Measurements from ENCODE around the gene RGL4. TPM values are rescaled to one million over a fixed set of nuclear protein-coding genes. Genes with fewer than 3 reads are reported as not detected.

Gene RGL4
- total and polyA plus RNA-seq, 2 of the 13 experiments (the other 11 are each of a cell fraction or from before 2014, with no cell fraction given) = not detected

- no peak overlapping the region for H3K4me2 ChIP-seq (ENCODE audit: low read depth, low read length)
- POLR2A ChIA-PET = no interaction called here
- ATAC-seq (no peak), DNase-seq (ENCODE audit: low spot score) (no peak), FAIRE-seq (no peak)
- H3K4me3 ChIP-seq (replicated peaks in 1 of 3; ENCODE audit: insufficient read depth in 1 of 3, low read depth in 2 of 3, low read length in 3 of 3) = no peak overlapping the region
- no peaks in the 10 kb centered on the region for H3K9me3 ChIP-seq (ENCODE audit: low read length)
- in situ Hi-C loops (cut with HindIII; ENCODE audit: extremely low pct_ligation_motif_present, low pct_unique_long_range_greater_than_20kb) = no loop called here
- H3K27ac ChIP-seq (ENCODE audit: extremely low read length, insufficient read depth, low read length) = no peak overlapping the region
- H2AFZ ChIP-seq (ENCODE audit: low read length) = no peak overlapping the region
- TF ChIP-seq ZNF558 (CRISPR knock-in tag; IDR thresholded peaks at IDR 0.05; ENCODE audit: borderline replicate concordance) = no peak
- no peak for TF ChIP-seq PRDM15 (CRISPR knock-in tag; IDR thresholded peaks at IDR 0.05)
- no peak for TF ChIP-seq MZF1 (CRISPR knock-in tag; IDR thresholded peaks at IDR 0.05; ENCODE audit: borderline replicate concordance)
- TF ChIP-seq, protein P1, sequence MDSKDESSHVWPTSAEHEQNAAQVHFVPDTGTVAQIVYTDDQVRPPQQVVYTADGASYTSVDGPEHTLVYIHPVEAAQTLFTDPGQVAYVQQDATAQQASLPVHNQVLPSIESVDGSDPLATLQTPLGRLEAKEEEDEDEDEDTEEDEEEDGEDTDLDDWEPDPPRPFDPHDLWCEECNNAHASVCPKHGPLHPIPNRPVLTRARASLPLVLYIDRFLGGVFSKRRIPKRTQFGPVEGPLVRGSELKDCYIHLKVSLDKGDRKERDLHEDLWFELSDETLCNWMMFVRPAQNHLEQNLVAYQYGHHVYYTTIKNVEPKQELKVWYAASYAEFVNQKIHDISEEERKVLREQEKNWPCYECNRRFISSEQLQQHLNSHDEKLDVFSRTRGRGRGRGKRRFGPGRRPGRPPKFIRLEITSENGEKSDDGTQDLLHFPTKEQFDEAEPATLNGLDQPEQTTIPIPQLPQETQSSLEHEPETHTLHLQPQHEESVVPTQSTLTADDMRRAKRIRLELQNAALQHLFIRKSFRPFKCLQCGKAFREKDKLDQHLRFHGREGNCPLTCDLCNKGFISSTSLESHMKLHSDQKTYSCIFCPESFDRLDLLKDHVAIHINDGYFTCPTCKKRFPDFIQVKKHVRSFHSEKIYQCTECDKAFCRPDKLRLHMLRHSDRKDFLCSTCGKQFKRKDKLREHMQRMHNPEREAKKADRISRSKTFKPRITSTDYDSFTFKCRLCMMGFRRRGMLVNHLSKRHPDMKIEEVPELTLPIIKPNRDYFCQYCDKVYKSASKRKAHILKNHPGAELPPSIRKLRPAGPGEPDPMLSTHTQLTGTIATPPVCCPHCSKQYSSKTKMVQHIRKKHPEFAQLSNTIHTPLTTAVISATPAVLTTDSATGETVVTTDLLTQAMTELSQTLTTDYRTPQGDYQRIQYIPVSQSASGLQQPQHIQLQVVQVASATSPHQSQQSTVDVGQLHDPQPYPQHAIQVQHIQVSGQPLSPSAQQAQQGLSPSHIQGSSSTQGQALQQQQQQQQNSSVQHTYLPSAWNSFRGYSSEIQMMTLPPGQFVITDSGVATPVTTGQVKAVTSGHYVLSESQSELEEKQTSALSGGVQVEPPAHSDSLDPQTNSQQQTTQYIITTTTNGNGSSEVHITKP (CRISPR knock-in tag; IDR thresholded peaks at IDR 0.05; ENCODE audit: low read depth) = no peak
- no peak for TF ChIP-seq ZNF737 (CRISPR knock-in tag; IDR thresholded peaks at IDR 0.05; ENCODE audit: borderline replicate concordance)
- TF ChIP-seq MAX (IDR thresholded peaks at IDR 0.05) = no peak
- TF ChIP-seq GABPB1 (CRISPR knock-in tag; IDR thresholded peaks at IDR 0.05) = no peak
- TF ChIP-seq CHD4 (IDR thresholded peaks at IDR 0.05; ENCODE audit: borderline replicate concordance, low read length) = no peak
- no peak for TF ChIP-seq ARID3A (IDR thresholded peaks at IDR 0.05; ENCODE audit: low read depth, low read length)
- TF ChIP-seq ZNF205 (CRISPR knock-in tag; IDR thresholded peaks at IDR 0.05) = no peak
- TF ChIP-seq, protein P2, sequence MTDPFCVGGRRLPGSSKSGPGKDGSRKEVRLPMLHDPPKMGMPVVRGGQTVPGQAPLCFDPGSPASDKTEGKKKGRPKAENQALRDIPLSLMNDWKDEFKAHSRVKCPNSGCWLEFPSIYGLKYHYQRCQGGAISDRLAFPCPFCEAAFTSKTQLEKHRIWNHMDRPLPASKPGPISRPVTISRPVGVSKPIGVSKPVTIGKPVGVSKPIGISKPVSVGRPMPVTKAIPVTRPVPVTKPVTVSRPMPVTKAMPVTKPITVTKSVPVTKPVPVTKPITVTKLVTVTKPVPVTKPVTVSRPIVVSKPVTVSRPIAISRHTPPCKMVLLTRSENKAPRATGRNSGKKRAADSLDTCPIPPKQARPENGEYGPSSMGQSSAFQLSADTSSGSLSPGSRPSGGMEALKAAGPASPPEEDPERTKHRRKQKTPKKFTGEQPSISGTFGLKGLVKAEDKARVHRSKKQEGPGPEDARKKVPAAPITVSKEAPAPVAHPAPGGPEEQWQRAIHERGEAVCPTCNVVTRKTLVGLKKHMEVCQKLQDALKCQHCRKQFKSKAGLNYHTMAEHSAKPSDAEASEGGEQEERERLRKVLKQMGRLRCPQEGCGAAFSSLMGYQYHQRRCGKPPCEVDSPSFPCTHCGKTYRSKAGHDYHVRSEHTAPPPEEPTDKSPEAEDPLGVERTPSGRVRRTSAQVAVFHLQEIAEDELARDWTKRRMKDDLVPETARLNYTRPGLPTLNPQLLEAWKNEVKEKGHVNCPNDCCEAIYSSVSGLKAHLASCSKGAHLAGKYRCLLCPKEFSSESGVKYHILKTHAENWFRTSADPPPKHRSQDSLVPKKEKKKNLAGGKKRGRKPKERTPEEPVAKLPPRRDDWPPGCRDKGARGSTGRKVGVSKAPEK (CRISPR knock-in tag; IDR thresholded peaks at IDR 0.05; ENCODE audit: borderline replicate concordance) = no peak
- H4K20me1 ChIP-seq (ENCODE audit: insufficient read depth, low read length) = no peaks in the 10 kb centered on the region
- no TSS peak for BruUV-seq (replicated peaks)
- peaks cover 22% of the 10 kb centered on the region for H3K79me2 ChIP-seq (ENCODE audit: insufficient read depth, low read length)
- CTCF ChIA-PET (ENCODE audit: low intra/inter-chr PET ratio, low total read pairs) = no interaction called here
- H3K4me1 ChIP-seq (ENCODE audit: insufficient read depth, low read length) = peaks cover 17% of the 10 kb centered on the region
- peaks cover 23 to 94% of the 10 kb centered on the region in 2 experiments for H3K36me3 ChIP-seq (replicated peaks in 1 of 2; ENCODE audit: control insufficient read depth in 1 of 2, insufficient read depth in 2 of 2, low read length in 2 of 2)
- H3K9ac ChIP-seq (ENCODE audit: insufficient read depth, low read depth, low read length) = no peak overlapping the region
- H3K27me3 ChIP-seq (ENCODE audit: control insufficient read depth in 1 of 2, insufficient read depth in 2 of 2, low read length in 2 of 2) = no peaks in the 10 kb centered on the region
- intact Hi-C loops (cut with micrococcal nuclease; ENCODE audit: unreplicated experiment) = no loop called here
- WGBS (ENCODE audit: low lambda C conversion rate) = 94% methylated on average over 5 of the region's 5 CpGs
These were observed 13.2 kb downstream of the RGL4 start for GRCh38 chr22:23704062-23704461.
